HEK293 (cell line): Measurements from ENCODE around the gene SNAP47.

ENCODE experiments used
- SETDB1 ChIP-seq: IDR thresholded peaks from one replicate; pipeline ENCODE4 v1.6.1; 2017; ENCODE audit warnings: mild to moderate bottlenecking, low read length, moderate library complexity, mixed read lengths; ENCODE audit not compliant: insufficient read length
- ZNF121 ChIP-seq: fragments of 450-650 bp; formaldehyde crosslinking; IDR thresholded peaks from 2 replicates; pipeline ENCODE4 v1.5.1; 2016; ENCODE audit warnings: missing biosample characterization, missing genetic modification characterization
- ZNF133 ChIP-seq: fragments of 450-650 bp; formaldehyde crosslinking; IDR thresholded peaks from 2 replicates; pipeline ENCODE4 v1.5.1; 2016; ENCODE audit warnings: missing biosample characterization, missing genetic modification characterization
- ZNF23 ChIP-seq: fragments of 450-650 bp; formaldehyde crosslinking; IDR thresholded peaks from 2 replicates; pipeline ENCODE4 v1.5.1; 2016; ENCODE audit warnings: missing biosample characterization, missing genetic modification characterization, borderline replicate concordance
- ZNF24 ChIP-seq: fragments of 450-650 bp; formaldehyde crosslinking; IDR thresholded peaks from 2 replicates; pipeline ENCODE4 v1.5.1; 2016; ENCODE audit warnings: missing biosample characterization, missing genetic modification characterization
- ZNF335 ChIP-seq: fragments of 450-650 bp; formaldehyde crosslinking; conservative IDR thresholded peaks from 2 replicates; pipeline ENCODE4 v1.5.1; 2016; ENCODE audit warnings: missing biosample characterization, missing genetic modification characterization
- ZNF600 ChIP-seq: fragments of 450-650 bp; formaldehyde crosslinking; IDR thresholded peaks from 2 replicates; pipeline ENCODE4 v1.5.1; 2016; ENCODE audit warnings: missing biosample characterization, missing genetic modification characterization
- TF ChIP-seq, protein P1 (sequence below): fragments of 450-650 bp; formaldehyde crosslinking; IDR thresholded peaks from 2 replicates; pipeline ENCODE4 v1.5.1; 2016; ENCODE audit warnings: missing biosample characterization, missing genetic modification characterization
- TF ChIP-seq, protein P2 (sequence below): sonication (generic); formaldehyde crosslinking; IDR thresholded peaks from 2 replicates; pipeline ENCODE4 v1.8.1; 2022; ENCODE audit warnings: mild to moderate bottlenecking, moderate library complexity, missing genetic modification reagents

DNA sequence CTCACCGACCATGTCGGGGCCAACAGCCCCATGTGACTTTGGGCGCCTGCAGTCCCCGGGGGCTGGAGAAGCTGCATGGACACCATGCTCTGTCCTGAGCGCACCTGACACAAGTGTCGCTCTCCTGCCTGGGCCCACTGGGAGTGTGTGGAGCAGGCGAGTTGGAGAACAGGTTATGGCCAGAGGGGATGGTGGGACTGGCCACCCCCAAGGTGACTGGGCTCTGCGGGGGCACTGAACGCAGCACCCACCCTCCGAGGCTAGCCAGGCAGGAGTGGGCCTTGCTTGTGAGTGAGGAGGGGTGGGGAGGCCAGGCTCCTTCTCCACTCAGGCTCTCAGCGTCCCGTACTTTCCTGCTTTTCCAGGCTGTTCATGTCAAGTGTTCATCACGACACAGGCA, 35.6 kb downstream of the SNAP47 start:
- TF ChIP-seq ZNF335 (tag by site-specific recombination): no peak
- TF ChIP-seq, protein P1, sequence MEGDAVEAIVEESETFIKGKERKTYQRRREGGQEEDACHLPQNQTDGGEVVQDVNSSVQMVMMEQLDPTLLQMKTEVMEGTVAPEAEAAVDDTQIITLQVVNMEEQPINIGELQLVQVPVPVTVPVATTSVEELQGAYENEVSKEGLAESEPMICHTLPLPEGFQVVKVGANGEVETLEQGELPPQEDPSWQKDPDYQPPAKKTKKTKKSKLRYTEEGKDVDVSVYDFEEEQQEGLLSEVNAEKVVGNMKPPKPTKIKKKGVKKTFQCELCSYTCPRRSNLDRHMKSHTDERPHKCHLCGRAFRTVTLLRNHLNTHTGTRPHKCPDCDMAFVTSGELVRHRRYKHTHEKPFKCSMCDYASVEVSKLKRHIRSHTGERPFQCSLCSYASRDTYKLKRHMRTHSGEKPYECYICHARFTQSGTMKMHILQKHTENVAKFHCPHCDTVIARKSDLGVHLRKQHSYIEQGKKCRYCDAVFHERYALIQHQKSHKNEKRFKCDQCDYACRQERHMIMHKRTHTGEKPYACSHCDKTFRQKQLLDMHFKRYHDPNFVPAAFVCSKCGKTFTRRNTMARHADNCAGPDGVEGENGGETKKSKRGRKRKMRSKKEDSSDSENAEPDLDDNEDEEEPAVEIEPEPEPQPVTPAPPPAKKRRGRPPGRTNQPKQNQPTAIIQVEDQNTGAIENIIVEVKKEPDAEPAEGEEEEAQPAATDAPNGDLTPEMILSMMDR (tag by site-specific recombination): no peak
- TF ChIP-seq SETDB1: no peak
- TF ChIP-seq ZNF24: no peak
- TF ChIP-seq ZNF600: no peak
- TF ChIP-seq, protein P2, sequence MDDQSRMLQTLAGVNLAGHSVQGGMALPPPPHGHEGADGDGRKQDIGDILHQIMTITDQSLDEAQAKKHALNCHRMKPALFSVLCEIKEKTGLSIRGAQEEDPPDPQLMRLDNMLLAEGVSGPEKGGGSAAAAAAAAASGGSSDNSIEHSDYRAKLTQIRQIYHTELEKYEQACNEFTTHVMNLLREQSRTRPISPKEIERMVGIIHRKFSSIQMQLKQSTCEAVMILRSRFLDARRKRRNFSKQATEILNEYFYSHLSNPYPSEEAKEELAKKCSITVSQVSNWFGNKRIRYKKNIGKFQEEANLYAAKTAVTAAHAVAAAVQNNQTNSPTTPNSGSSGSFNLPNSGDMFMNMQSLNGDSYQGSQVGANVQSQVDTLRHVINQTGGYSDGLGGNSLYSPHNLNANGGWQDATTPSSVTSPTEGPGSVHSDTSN: no peak
- no peak for TF ChIP-seq ZNF133 (tag by site-specific recombination)
- TF ChIP-seq ZNF23: no peak
- TF ChIP-seq ZNF121: no peak
